ENCODE results near the gene CCL14.

DNA sequence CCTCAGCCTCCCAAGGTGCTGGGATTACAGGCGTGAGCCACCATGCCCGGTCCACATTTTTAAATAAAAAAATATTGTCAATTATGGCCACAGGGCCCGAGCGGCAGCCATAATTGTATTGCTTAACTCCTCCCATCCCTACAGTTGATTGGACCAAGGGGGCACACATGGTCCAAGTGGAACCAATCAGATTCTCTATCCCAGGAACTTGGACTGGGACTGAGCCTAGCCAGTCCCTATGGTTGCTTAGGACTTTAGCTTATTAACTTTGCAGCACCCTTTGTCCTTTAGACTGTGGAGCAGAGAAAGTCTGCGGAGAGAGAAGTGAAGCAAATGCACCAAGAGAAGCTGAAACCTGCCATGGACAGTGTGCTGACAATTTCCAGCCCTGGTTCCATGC, 50.5 kb downstream of the CCL14 start:
- no peak for TF ChIP-seq POLR2A (IDR thresholded peaks at IDR 0.05)
- TF ChIP-seq, protein P1, sequence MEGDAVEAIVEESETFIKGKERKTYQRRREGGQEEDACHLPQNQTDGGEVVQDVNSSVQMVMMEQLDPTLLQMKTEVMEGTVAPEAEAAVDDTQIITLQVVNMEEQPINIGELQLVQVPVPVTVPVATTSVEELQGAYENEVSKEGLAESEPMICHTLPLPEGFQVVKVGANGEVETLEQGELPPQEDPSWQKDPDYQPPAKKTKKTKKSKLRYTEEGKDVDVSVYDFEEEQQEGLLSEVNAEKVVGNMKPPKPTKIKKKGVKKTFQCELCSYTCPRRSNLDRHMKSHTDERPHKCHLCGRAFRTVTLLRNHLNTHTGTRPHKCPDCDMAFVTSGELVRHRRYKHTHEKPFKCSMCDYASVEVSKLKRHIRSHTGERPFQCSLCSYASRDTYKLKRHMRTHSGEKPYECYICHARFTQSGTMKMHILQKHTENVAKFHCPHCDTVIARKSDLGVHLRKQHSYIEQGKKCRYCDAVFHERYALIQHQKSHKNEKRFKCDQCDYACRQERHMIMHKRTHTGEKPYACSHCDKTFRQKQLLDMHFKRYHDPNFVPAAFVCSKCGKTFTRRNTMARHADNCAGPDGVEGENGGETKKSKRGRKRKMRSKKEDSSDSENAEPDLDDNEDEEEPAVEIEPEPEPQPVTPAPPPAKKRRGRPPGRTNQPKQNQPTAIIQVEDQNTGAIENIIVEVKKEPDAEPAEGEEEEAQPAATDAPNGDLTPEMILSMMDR (IDR thresholded peaks at IDR 0.05) = no peak
